ENCODE data around the gene TCOF1.

TCOF1 gene

DNA sequence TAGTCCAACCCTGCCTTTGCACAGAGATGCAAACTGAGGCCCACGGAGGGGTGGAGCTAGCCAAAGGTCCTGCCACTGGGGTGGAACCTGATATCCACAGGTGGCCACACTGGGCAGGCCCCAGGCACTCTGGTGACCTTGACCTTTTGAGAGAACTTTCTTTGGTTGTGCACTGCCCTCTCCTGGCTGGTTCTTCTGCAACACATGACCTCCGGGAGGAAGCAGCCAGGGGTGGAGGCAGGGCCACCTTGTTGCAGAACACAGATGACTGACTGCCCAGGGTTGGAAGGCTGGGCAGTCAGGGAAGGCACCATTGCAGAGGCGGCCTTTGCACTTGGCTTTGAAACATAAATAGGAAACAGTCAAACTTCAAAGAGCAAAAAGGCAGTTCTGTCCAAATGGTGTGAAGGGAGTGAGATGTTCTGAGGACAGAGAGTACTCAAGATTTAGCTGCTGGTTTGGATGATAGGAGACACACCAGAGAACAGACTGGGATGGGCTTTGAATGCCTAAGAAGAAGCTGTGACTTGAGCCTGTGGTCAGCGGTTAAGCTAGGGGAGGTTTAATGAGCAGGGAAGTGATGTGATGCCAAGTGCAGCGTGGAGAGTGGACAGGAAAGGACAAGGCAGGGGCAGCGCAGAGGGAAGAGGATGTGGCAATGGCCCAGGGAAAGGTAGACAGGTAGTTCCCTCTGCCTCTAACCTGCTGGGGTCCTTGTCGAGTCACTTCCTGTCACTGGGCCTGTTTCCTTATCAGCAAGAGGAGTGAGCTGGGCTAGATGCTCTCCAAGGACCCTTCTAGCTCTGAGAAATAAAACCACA, 6.8 kb upstream of the TCOF1 start:
- DNase-seq = peak; percentile 74

DNA sequence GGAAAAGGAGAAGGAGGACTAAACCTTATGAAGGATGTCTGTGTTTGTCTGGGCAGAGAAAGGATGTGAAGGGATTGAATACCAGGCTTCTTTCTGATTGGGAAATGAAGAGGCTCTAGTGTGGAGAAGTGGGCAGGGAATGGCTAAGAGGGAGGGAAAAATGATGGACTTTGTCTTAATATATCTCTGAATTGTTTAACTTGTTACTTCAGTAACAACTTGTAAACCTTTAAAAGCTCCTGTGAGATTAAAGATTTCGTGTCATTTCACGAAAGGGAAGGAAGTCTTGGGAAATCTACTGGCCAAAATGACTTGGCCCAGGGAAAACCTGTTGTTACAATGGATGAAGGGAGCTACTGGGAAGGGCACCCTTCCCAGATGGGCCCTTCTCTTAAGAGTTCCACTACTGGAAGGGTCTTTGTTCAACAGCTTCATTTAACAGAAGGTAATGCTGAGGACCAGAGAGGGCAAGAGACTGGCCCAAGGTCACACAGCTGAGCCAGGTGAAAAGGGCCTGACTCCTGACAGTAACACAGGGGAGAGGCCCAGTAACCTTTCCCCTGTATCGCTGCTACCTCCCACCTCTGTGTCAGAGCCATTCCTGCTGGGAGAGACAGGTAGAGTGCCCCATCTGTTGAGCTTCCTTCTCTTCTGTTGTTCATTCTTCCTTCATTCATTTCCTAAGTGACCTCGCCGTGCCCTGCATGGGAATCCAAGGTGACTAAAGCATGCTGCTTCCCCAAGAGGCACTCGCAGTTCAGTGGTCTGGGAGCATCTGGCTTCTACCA, 5.1 kb upstream of the TCOF1 start:
- DNase-seq = no peak

DNA sequence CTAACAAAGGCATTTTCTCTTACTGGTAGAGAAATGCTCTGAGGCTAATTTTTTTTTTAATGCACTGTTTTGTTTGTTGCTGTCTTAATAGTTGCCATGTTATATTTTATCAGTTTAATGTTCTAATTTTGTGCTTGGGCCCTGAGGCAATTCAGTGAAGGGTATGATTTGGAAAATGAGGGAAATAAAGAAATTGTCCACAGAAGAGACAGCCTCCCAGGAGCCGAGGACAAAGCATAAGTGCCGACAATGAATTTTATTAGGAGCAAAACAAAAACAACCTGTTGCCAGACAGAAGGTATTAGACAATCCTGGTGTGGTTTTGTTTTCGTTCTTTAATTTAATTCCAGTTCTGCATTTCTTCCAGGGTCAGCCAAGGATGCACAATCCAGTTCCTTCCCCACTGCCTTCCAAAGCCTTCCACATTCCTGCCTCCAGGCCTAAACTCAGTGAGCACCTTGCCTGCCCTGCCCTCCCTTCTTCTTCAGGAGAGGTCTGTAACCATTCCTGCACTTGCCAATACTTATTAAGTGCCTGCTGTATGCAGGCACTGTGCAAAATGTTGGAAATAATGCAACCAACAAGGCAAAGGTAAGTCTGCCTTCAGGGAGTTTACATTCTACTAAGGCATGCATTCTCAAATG, 4.3 kb upstream of the TCOF1 start:
- no peak for DNase-seq

DNA sequence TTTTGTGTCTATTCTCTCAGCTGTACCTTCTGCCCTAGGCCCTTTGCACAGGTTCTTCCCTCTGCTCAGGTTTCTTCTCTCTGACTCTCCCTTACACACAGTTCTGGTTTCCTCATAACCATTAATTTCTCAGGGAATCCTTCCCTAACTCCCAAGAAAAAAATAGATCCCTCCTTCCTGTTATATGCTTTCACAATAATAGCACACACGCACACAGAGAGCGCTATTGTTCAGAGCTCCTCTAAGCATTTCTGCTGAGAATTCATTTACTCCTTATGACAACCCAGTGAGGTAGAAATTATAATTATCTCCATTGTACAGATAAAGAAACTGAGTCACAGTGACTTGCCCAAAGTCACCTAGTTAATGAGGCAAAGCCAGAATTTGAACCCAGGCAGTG, 1.7 kb upstream of the TCOF1 start:
- DNase-seq = no peak

DNA sequence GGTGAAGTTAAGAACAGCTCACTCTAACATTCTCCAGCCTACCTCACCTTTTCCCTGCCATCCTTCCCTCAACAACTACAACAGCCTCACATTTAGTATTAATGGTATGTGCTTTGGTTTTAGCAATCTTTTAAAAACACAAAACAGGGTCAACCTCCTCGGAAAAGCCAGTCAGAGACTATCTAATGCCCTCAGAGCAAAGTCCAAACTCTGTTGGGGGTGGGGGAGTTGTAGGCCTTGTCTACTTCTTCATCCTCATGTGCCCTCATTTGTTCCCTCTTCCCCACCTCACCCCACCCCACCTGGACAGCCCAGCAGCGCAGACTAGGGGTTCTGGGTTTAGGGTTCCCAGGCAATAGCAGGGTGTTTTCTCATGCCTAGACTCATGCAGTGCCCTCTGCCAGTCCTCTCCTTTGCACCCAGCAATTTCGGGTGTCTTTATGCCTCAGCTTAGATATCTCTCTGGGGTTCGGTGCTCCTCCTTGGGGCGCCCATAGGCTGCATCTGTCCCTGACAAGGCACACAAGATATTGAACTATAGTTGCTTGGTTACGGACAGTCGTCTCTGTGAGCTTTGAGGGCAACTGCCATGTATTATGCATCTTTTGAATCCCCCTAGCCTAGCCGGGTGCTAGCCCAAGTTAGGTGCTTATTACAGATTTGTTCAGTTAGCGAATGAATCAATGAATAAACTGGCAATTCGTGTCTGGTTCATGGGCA, 762 bp upstream of the TCOF1 start:
- DNase-seq = peak; percentile 59

DNA sequence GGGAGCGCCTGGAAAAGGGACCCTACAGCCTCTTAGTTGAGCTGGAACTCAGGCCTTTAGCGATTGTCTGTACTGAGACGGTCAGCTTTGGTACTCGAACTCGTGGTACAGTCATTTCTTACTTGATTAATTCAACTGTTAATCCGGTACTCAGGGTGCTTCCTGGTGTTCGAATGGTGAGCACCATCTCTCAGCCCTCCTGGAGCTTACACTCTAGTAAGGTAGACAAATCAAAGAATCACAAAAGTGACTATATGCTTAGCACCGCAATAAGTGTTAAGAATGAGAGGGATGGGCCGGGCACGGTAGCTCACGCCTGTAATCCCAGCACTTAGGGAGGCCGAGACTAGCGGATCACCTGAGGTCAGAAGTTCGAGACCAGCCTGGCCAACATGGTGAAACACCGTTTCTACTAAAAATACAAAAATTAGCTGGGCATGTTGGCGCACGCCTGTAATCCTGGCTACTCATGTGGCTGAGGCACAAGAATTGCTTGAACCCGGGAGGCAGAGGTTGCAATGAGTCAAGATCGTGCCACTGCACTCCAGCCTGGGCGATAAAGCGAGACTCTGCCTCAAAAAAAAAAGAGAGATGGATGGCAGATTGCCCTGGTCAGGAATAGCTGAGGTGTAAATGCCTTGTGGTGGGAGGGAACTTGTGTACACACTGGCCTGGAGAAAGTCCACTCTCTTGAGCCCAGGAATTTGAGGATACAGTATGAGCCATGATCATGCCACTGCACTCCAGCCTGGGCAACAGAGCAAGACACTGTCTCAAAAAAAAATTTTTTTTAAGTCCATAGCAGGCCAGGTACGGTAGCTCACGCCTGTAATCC, 981 bp downstream of the TCOF1 start:
- DNase-seq = peak; percentile 70

DNA sequence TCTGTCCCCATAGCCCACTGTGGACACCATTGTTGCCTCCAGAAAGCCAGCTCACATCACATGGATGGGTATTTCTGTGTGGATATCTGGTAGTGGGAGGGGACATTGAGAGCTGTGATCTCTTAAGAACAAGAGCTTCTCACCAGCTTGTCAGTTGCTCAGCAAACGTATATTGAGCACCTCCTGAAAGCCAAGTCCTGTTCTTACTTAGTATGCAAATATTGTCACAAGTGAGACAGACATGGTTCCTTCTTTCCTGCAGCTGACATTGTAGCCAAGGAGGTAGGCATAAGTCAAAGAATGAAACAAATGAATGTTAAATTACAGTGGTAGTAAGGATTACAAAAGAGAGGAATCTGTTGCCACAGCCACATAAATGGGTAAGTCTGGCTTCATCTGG, 3.8 kb downstream of the TCOF1 start:
- no peak for DNase-seq

DNA sequence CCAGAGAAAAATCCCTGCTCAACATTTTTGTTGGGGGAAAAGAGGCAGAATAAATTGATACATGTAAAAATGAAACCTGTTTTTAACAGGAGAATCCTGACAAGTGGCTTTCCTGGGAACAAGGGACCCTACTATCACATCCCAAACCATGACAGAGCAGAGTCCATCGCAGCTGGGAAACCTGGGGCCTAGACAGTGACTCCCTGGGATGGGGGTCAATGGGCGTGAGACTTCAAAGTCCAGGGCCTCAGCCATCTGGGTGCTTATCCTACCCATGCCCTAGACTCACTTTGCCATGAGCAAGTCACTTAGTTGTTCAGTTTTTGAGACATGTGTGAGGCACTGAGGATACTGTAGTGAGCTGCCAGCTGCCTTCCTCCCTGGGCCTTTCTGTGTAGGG, 5.7 kb downstream of the TCOF1 start:
- no peak for DNase-seq

DNA sequence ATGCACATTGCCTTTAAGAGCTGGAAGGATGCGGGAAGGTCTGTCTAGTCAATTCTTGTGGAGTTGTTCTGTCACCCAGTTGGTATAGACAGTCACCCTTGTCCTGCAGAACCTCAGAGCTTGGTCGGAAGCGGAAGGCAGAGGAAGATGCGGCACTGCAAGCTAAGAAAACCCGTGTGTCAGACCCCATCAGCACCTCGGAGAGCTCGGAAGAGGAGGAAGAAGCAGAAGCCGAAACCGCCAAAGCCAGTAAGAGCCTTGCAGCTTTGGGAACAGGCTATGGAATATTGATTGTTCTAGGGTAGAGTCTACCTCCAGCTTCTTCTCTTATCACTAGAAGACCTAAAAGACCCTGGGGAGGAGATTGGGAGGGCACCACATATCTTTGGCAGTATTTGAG, 6.5 kb downstream of the TCOF1 start:
- DNase-seq = no peak

DNA sequence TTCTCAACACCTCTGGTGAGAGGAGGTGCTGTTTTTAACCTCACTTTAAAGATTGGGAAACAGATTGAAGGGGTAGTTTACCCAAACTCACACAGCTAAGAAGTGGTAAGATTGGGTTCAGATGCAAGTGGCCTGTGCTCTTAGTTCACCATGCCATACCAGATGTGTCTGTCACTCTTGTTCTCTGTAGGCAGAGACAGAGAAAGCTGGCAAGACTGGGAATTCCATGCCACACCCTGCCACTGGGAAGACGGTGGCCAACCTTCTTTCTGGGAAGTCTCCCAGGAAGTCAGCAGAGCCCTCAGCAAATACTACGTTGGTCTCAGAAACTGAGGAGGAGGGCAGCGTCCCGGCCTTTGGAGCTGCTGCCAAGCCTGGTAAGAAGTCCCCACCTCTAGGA, 11.0 kb downstream of the TCOF1 start:
- no peak for DNase-seq

DNA sequence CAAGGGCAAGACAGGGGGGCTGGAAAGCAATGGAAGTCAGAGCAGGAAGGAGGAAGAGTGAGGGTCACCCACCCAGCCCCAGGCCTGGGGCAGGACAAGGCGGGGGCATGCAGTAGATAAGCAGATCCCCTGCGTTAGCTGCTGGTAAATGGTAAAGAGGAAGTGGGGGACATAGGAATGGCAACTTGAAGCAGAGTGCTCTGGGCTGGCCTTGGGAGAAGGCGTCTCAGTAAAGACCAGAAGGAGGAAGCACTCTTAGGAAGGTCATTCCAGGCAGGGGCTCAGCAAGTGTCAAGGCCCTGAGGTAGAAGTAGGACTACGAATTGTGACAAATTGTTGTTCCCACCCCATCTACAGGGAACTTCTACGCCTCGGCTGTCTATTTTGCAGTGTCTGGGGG, 15.1 kb downstream of the TCOF1 start:
- no peak for DNase-seq

DNA sequence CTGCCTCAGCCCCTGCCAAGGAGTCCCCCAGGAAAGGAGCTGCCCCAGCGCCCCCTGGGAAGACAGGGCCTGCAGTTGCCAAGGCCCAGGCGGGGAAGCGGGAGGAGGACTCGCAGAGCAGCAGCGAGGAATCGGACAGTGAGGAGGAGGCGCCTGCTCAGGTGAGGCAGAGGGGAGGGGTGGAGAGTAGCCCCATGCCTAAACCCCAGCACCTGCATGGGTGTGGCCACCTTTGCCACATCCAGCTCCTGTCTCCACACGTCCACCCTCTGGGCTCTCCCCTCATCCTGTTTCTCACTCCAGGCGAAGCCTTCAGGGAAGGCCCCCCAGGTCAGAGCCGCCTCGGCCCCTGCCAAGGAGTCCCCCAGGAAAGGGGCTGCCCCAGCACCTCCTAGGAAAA, 17.2 kb downstream of the TCOF1 start:
- DNase-seq = no peak

DNA sequence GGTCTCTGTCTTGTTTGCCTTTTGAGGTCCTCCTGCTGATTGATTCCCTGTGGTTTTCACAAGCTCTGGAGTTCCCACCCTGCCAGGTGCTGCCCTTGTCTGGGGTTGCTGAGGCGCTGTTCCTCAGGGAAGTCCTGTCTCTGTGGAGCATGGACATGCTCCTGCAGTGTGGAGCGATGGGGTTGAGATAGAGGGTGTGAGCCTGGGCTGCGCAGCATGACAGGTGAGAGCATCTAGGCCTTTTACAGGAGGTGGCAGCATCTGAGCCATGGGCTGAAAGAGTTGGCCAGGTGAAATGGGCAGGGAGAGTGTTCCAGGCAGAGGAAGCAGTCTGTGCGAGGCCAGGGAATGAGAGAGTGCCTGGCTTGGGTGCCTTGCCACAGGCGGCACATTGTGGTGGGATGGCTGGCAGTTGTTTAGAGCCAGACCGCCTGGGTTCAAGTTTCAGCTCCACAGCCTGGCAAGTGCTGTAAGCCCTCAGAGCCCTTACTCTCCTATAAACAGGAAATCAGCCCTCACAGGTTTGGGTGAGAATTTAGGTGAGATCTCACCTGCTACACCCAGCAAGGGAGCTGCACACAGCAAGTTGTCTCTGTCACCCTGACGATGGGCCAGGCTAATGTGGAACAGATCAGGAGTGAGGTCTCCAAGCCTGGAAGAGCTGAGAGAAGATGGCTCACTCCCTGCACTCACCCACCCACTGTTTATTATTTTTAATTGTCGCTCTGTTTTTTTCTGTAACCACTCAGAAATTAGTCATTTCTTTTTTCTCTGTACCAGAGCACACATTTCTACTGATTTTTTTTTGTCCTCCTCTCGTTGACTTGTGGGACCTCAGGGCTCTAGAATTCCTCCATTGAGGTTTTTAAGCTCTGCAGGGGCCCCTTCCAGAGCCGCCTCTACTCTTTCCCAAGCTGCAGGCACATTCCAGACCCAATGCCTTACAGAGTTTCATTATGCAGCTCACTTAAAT, 19.6 kb downstream of the TCOF1 start:
- DNase-seq = no peak

DNA sequence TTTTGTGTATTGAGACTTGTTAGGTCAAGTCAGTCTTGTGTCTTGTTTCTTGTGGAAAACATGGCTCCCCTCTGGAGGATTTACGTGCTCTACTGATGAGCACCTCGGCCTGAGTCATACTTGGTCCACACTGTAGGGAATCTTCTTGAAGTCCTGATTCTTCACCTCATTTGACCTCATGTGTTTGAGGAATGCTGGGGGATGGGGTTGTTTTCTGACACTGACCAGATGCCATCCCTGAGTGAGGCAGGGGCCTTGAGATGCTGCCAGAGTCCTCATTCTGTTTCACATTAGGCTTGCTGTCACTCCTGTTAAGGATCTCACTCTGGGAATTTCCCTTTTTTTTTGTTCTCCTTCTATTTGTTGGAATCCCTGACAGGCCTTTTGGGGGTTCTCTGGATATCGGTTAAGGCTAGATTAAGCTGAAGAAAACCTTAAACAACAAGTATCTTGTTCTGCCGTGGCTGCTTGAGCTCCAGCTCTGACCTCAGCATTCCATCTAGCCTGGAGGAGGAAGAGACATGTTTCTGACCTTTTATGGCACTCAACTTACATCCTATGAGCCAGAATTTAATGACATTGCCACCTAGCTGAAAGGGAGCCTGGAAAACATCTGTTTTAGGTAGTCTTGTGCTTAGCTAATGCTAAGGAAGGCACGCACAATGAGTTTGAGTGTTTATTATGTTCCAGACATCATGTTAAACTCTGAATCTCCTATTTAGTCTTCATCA, 20.6 kb downstream of the TCOF1 start:
- peak; percentile 14 for DNase-seq

DNA sequence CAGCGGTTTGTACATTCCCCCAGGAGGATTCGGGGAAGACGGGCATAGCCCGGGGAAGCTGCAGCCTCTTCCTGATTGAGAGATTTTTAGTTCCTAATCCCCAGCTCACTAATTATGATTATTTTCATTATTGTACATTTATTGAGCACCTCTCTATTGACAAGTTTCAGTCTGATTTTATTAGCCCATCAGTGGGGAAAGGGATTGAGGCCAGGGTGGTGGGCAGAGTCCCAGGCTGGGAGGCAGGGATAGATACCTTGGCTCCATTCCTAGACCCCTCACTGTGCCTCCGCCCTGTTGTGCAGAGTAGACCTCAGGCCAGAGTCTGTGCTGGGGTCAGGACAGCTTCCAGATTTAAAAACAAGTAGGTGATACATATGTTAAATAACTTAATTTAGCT, 27.2 kb downstream of the TCOF1 start:
- no peak for DNase-seq

DNA sequence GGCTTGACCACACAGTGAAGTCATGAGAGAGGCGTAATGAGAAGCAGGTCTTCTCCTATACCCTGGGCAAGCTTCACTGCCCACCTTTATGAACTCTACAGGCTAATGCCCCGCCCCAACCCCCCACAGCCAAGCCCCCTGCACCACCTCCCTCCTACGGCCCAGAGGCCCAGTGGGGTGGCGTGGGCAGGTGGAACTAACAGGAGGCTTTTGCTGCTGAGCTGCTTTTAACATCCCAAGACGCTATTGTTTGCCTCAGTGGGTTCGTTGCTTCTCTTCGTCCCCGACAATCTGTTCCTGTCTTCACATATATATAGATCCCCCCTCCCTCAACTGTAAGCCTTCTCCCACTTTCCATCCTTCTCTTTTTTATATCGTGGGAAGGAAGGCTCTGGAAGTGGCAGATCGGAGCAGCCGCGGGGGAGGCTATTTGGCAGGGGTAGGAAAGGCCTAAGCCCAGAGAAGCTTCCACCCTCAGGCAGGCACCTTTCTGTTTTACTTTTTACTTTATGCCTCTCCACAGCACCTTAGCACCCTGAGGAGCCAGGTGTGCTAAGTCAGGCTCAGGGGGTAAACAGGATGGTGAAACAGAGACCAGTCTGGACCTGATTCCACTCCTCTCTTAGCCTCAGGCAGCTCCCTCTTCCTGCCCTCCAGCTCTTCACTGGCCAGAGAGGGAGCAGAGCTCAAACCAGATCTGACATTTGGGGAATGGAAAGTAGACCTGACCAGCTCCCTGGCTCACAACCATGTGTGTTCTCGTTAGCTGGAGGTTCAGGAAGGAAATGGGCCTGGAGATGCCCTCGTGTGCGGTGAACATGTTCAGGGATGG, 28.7 kb downstream of the TCOF1 start:
- no peak for DNase-seq

DNA sequence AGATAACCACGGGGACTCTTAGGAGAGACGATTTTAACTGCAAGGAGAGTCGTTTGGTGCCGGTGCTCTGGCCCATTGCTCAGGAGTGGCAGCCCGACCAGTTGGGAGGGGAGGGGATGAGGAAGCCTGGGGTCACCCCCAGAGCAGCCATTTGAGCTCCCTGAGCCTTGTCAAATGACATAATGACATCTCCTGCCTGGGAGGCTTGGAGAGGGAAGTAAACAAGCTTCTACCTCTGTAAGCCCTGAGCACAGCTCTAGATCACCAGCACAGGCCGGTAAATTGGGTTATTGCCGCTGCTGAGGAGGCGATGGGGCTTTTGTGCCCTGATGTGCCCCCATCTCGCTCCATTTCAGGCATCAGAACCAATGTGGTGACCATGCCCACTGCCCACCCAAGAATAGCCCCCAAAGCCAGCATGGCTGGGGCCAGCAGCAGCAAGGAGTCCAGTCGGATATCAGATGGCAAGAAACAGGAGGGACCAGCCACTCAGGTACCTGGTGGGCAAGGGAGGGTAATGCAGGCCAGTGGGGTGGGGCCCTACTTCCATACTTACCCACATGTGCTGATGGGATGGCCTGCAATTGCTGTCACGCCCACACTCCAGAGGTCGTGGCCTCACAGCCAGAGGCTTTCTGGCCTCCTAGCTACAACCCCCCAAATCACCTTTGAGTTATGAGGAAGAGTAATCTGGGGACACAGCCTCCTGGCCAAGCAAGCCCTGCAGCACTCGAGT, 32.2 kb downstream of the TCOF1 start:
- DNase-seq = no peak

DNA sequence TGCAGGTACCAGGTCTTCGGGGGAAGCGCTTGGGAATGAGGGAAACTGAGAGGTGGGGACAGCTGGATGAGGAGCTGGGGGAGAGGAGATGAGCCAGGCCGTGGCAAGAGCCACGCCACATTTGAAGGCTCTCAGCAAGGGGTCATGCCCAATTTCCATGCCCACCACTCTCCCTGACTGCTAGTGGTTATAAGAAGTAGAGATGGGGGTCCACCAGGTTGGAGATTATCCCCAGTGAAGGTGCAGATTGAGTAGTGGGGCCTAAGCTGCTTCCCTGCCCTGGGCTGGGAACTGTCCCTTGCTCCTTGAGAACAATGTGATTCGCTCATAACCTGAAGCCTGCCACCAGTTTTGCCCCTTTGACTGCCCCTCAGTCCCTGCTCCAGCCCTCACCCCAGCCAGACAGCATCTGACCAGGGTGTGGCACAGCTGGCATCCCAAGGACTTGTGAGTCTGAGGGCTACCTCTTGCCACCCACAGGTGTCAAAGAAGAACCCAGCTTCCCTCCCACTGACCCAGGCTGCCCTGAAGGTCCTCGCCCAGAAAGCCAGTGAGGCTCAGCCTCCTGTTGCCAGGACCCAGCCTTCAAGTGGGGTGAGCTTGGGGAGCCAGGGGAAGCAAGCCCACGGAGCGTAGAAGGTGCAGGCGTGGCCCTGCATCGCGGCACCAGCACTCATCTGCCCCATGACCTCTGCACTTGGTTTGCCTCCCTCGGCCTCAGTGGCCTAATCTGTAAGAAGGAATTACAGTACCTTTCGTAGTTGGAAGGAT, 33.8 kb downstream of the TCOF1 start:
- DNase-seq = no peak
